Coronary artery (tissue), 2 donors: ENCODE results near the gene CCND2.
A peak's percentile ranks its signal among the peaks of the same experiment; 100 is the strongest.

Source experiments
- DNase-seq: peaks from one replicate; pipeline ENCODE4 v3.0.0-alpha.2; 2017; ENCODE audit warnings: low spot score
- H3K27ac ChIP-seq, 2 donors: fragments of 200-600 bp; sonication (generic); one replicate each; pipeline ENCODE4 v1.5.1; 2016 to 2019
- H3K4me3 ChIP-seq: fragments of 200-600 bp; sonication (generic); 2 replicates; pipeline ENCODE4 v1.5.1; 2016; ENCODE audit warnings: mild to moderate bottlenecking, moderate library complexity
- CTCF ChIP-seq: fragments of 200-600 bp; sonication (generic); IDR thresholded peaks from one replicate; pipeline ENCODE4 v1.5.1; 2019; ENCODE audit warnings: antibody characterized with exemption

The CCND2 gene

GRCh38 chr12:4268329-4269181 is 5.0 kb upstream of the CCND2 start:
- Histone ChIP-seq H3K4me3 (peak overlapping the region; percentile 96), H3K27ac (peak overlapping the region; percentile 67 to 82)
- TF ChIP-seq CTCF, result no peak
- DNase-seq, result no peak

- no peak for DNase-seq
Observed at GRCh38 chr12:4269279-4269991, 4.1 kb upstream of the CCND2 start.

DNA sequence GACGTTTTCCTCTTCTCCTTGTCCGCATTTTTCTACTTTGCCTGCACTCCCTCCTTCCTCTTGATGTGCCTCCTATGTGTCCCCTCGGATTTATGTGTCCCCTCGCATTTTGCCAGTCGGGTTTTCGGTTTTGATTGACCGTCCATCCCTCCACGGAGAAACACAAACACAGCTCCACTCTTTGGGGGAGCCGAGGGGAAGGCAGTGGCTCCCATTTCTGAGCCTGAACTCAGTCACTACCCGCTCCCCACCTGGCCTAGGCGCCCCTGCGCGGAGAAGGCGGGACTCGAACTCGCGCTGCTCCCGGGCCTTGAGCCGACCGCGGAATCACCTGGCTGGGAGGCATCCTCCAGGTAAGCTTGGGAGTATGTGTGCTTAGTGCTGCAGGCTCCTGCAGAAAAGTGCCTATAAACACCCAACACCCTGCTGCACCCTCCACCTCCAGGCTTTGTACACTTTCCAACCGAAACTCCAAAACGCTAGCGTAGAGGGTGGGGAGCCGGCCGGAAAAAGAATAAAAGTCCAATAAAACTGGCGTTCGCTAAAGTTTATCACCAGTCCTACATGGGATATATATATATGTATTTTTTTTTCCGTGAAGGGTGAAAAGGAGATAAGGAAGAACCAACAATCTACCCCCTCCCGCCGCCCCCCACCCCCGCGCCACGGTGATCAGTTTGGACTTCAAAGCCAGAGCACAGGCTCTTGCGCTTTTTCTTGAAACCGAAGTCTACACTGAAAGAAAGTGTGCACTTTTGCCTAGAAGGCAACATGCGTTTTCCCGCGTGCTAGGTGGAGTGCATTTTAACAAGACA is 3.3 kb upstream of the CCND2 start:
- TF ChIP-seq CTCF, result no peak
- Histone ChIP-seq H3K27ac (peak overlapping the region; percentile 67 to 82), H3K4me3 (peak overlapping the region; percentile 96)
- DNase-seq, result no peak

More at GRCh38 chr12:4269279-4269991, 4.1 kb upstream of the CCND2 start:
- TF ChIP-seq CTCF, result no peak
- Histone ChIP-seq H3K4me3 (peak overlapping the region; percentile 96), H3K27ac (peak overlapping the region; percentile 67 to 82)

DNA sequence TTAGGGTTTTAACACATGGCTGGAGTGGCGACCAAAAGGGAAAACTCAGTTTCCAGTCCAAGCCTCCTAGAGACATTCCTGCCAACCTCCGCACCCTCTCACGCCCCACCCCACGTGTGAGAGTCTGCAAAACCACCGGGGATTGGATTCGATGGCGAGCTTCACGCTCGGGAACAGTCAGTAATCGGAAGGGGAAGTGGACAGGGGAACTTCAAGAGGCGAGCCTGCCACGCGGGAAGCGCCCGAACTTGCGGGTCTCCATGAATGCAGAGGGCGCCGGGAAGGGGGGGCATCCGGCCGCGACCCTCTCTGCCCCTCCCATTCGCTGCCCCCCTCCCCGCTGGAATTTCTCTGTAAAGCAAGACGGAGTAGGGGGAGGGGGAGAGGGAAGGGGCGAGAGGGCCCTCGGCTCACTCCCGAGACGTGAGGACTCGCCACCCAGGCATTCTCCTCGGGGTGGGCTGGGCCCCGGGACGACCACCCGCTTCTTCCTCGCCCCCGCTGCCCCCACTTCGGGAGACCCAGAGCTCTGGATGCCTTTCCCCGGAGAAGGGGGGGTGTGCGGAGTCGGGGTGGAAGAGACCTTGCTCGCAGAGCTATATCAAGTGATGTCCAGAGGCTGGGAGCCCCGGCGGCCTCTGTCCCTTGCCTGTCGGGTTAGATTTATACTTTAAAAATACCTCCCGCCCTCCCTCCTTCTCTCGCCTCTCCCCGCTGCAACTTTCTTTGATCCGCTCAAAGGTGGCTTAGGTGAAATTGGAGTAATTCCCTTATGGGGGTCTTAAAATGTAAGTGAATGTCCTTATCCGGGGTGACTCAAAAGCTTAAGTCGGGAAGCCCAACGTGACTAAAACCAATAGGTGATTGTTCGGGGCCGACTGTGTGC is 2.5 kb upstream of the CCND2 start:
- TF ChIP-seq CTCF, result no peak
- Histone ChIP-seq H3K4me3 (peak overlapping the region; percentile 96), H3K27ac (peak overlapping the region; percentile 51 to 82)
- DNase-seq, result peak; percentile 49

DNA sequence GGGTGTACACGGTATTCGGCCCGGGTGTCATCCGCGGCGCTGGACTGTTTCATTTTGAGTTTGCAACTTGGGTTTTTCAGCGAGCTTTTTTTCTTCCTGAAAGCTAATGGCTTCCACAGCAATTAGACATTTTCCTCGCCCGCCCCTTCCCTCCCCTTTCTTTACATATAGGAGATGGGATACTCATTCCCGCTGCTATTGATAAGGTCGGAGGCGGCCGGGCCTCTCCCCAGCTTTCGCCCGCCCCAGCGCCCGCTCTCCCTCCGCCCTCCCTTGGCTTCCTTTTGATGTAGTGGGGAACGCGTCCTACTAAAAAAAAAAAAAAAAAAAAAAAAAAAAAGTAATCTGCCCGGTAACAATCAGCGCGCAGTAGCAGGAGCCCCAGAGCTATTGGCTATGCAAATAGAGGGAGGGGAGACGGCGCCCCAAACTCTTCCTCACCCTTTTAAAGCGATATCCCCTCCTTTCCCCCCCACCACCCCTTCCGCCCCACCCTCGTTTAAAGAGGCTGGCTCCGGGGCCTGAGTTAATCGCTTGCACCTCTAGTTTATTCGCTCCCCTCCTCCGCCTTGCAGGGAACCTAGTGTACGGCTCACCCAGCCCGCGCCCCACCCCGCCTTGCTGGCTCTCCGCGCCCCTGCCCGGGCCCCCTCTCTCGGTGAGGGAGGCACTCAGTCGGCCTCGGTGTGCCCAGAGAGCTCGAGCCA is 1.7 kb upstream of the CCND2 start:
- DNase-seq, result no peak
- H3K27ac ChIP-seq, result peak overlapping the region; percentile 96 to 97
- no peak for TF ChIP-seq CTCF
- H3K4me3 ChIP-seq, result peak overlapping the region; percentile 96
